Heart left ventricle (tissue), 16 donors: ENCODE measurements around the gene SLX9. TPM values are rescaled to one million over a fixed set of nuclear protein-coding genes. Genes with fewer than 3 reads are reported as not detected.

Source experiments
- ATAC-seq, 4 donors: fragments of 200-7000 bp; cut with Tn5 transposase; one replicate each; pipeline ENCODE4 v1.9.1; 2020 to 2022; ENCODE audit warnings: moderate library complexity in 4 of 4, mild to moderate bottlenecking in 3 of 4, moderate number of reproducible peaks in 1 of 4
- DNase-seq, 5 donors: peaks; one replicate each; pipeline ENCODE4 v3.0.0-alpha.2; 2020
- H3K27ac ChIP-seq, 12 donors: fragments of 200-600 bp; sonication (generic) in 4 of 12; one replicate each; pipeline versions ENCODE4 v1.5.0 to v1.8.0; 2016 to 2022; ENCODE audit warnings: mild to moderate bottlenecking in 2 of 12
- H3K27me3 ChIP-seq, 9 donors: fragments of 200-600 bp; sonication (generic) in 2 of 9; one replicate each; pipeline versions ENCODE4 v1.5.1 to v1.8.0; 2016 to 2022; ENCODE audit warnings: mild to moderate bottlenecking in 3 of 9
- H3K36me3 ChIP-seq, 9 donors: fragments of 200-600 bp; sonication (generic) in 2 of 9; one replicate each; pipeline versions ENCODE4 v1.5.0 to v1.8.0; 2018 to 2022; ENCODE audit warnings: mild to moderate bottlenecking in 2 of 9
- H3K4me1 ChIP-seq, 12 donors: fragments of 200-600 bp; sonication (generic) in 4 of 12; one replicate each; pipeline versions ENCODE4 v1.5.0 to v1.8.0; 2016 to 2022; ENCODE audit warnings: mild to moderate bottlenecking in 3 of 12
- H3K4me3 ChIP-seq, 12 donors: fragments of 200-600 bp; sonication (generic) in 4 of 12; one replicate each; pipeline versions ENCODE4 v1.5.0 to v1.8.0; 2017 to 2022; ENCODE audit warnings: mild to moderate bottlenecking in 9 of 12, moderate library complexity in 4 of 12
- H3K9me3 ChIP-seq, 12 donors: fragments of 200-600 bp; sonication (generic) in 4 of 12; one replicate each; pipeline versions ENCODE4 v1.5.0 to v1.8.0; 2016 to 2022; ENCODE audit warnings: mild to moderate bottlenecking in 1 of 12
- CTCF ChIP-seq, 12 donors: fragments of 200-600 bp; sonication (generic) in 4 of 12; IDR thresholded peaks; one replicate each; pipeline versions ENCODE4 v1.5.0 to v1.8.0; 2018 to 2022; ENCODE audit warnings: antibody characterized with exemption in 12 of 12, mild to moderate bottlenecking in 5 of 12
- POLR2A ChIP-seq, 2 donors: fragments of 450-650 bp; IDR thresholded peaks; one replicate each; pipeline ENCODE4 v1.6.1; 2017; ENCODE audit warnings: antibody characterized with exemption in 2 of 2, mild to moderate bottlenecking in 2 of 2, moderate library complexity in 2 of 2
- WGBS, 4 donors: extraction: QIAGEN DNeasy Blood & Tissue Kit in 2 of 4; methylation state at CpG; one replicate each; pipeline versions ENCODE4 v1.1.5 to v1.1.7; 2013 to 2018; 5-methylcytosine and 5-hydroxymethylcytosine counted together
- intact Hi-C, 10 donors: fragments of 100-400 bp; cut with DNase I; formaldehyde crosslinking; loops; one replicate each; pipeline versions ENCODE4 v1.11.1 to v1.14.2; 2022
- polyA plus RNA-seq, 2 donors: library from polyadenylated mRNA; stranded (reverse); fragments of 200-250 nt; gene quantifications; one replicate each; pipeline ENCODE4 v1.2.3, GENCODE V29; 2013
- total RNA-seq, 9 donors: library from RNA; depleted of rRNA in 2 of 9; stranded (reverse); fragments of >200 nt in 2 of 9; fragmentation: NEBNext Ultra II Directional in 3 of 9; extraction: Animal tissue kit (Norgen Biotek cat#: 25700) in 3 of 9; gene quantifications; one replicate each; pipeline versions ENCODE4 v1.1.0 to v1.2.4, GENCODE V29; 2016 to 2023
- donor health status: ischemic (EF 13 %, LVEDD 7.1; RV severe dilation, severe dysfunction).
- donor health status: healthy with polysubstance abuse.
- donor health status: DM: no; HTN: yes; CAD: no.
- donor health status: DM: no; HTN: no; CAD: no.
- donor health status: ischemic (EF 25% LVEDD 6.9; RV normal size, moderate dysfunction).
- donor health status: ischemic (EF 25% LVEDD 5.7; RV mildly dilated, moderate dysfunction).
- donor health status: healthy.
- donor health status: DM: yes; HTN: yes; CAD: no.
- donor health status: ischemic (EF 35%, LVEDD 5.7; RV mildly dilated, moderate dysfunction).
- donor health status: nonischemic (EF 11% LVEDD 7.7; RV severe dilation, severe dysfunction).
- donor health status: DM: yes; HTN: yes; CAD: no.
- donor health status: PGD.
- donor health status: ischemic (EF 29% LVEDD 5.4; RV normal size, mild dysfunction).
- donor health status: nonischemic (EF 23%, LVEDD 6.1; RV moderate dilation, normal function).

Gene SLX9
- total and polyA plus RNA-seq, 11 donors = 38.5 to 77.8 (median 49.1) TPM

GRCh38 chr21:44998621-44999427 lies 59.0 kb downstream of the SLX9 start:
- peak in 3 of 5 donors; percentile 13 to 58 (median 21) for DNase-seq
- Histone ChIP-seq H3K4me3 (no peak overlapping the region), H3K27me3 (no peaks in the 10 kb centered on the region), H3K4me1 (peaks cover 0 to 40% (median 13%) of the 10 kb centered on the region in 12 donors), H3K27ac (no peak overlapping the region), H3K9me3 (no peaks in the 10 kb centered on the region), H3K36me3 (no peaks in the 10 kb centered on the region)
- WGBS, 4 donors = 88 to 92% (median 90%) methylated on average over 29 to 32 of the region's 32 CpGs
- ATAC-seq = no peak
- no peak for TF ChIP-seq CTCF (IDR thresholded peaks at IDR 0.05)
- no peak for TF ChIP-seq POLR2A (IDR thresholded peaks at IDR 0.05)
- intact Hi-C loops = no loop called here

GRCh38 chr21:44999428-44999971 lies 59.7 kb downstream of the SLX9 start:
- no peak overlapping the region for H3K27ac ChIP-seq
- WGBS, 4 donors = 92 to 96% (median 95%) methylated on average over 5 to 17 of the region's 17 CpGs
- no peaks in the 10 kb centered on the region for H3K36me3 ChIP-seq
- DNase-seq (peak in 3 of 5 donors; percentile 24 to 54 (median 24)), ATAC-seq (no peak)
- no peaks in the 10 kb centered on the region for H3K27me3 ChIP-seq
- H3K4me1 ChIP-seq = peaks cover 0 to 34% (median 10%) of the 10 kb centered on the region in 12 donors
- TF ChIP-seq POLR2A (IDR thresholded peaks at IDR 0.05) (no peak), CTCF (IDR thresholded peaks at IDR 0.05) (no peak)
- no peak overlapping the region for H3K4me3 ChIP-seq
- intact Hi-C loops = no loop called here
- H3K9me3 ChIP-seq = peaks cover 0 to 2% (median 0%) of the 10 kb centered on the region in 12 donors

- WGBS, 4 donors = 88 to 94% (median 89%) methylated on average over 12 to 29 of the region's 29 CpGs
- Histone ChIP-seq H3K4me1 (peaks cover 0 to 28% (median 5%) of the 10 kb centered on the region in 12 donors), H3K27me3 (no peaks in the 10 kb centered on the region), H3K36me3 (no peaks in the 10 kb centered on the region), H3K4me3 (peak overlapping the region in 1 of 12 donors; percentile 2), H3K9me3 (peaks cover 0 to 8% (median 0%) of the 10 kb centered on the region in 12 donors), H3K27ac (peak overlapping the region in 1 of 12 donors; percentile 41)
- intact Hi-C loops = no loop called here
- TF ChIP-seq CTCF (IDR thresholded peaks at IDR 0.05) (no peak), POLR2A (IDR thresholded peaks at IDR 0.05) (no peak)
- peak in 2 of 5 donors; percentile 21 to 57 for DNase-seq
- ATAC-seq = no peak
These were observed 60.3 kb downstream of the SLX9 start for GRCh38 chr21:44999972-45000636.
